Activated CD8-positive, alpha-beta memory T cell treated with anti-CD3 and anti-CD28 coated beads, Interleukin-2, amount 50 U/mL, for 1 hour (primary cell): Measurements from ENCODE around the gene TBX19.

Experiments used
- DNase-seq: peaks from one replicate; pipeline ENCODE4 v3.0.0-alpha.2; 2020; ENCODE audit errors: extremely low read depth

TBX19 gene

DNA sequence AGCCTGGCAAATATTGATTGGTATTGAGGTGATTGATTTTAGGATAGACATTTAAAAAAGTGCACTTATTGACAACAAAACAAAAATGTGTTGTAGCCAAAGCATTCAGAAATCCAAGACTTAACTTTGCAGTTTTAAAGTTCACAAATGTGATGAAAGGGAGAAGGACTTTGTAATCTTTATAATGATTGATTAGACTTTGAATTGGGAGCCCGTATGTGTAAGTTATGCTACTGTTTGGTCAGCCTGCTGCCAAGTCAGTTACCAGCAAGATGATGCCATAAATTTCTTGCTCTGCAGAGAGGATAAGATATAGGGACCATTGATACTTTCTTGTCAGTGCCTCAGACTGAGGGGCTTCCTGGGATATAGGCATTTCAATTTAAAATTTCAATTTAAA lies 39.5 kb downstream of the TBX19 start:
- DNase-seq, result no peak

DNA sequence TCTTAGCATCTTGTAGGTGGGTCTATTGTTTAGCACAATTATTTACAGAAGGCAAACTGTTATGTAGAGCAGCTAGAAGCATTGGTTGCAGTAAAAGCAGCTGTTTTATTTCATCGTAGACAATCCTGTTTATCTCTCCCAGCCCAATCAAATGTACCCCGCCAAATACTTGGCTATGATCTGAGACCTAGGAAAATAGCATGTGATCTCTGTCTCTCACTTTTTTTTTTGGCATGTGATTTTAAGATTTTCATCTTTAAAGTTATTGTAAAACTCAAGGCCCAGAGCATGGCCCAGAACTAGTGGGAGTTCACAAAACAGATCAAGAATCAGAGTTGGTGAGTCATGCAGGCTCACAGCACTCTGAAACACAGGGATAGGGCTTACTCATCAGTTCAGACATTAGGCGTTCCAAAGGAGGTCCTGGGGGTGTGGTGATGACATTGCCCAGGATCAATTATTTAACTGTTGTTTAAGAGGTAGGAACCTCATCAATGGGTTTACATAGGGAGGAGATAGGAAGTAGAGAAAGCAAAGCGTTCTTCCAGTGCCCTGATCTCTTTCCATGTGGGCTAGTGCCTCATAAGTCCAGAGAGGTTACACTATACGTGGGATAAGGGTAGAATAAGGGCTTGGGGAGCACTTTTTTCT lies 40.2 kb downstream of the TBX19 start:
- DNase-seq, result no peak

- no peak for DNase-seq
These were observed 41.3 kb downstream of the TBX19 start for GRCh38 chr1:168321945-168322344.

DNA sequence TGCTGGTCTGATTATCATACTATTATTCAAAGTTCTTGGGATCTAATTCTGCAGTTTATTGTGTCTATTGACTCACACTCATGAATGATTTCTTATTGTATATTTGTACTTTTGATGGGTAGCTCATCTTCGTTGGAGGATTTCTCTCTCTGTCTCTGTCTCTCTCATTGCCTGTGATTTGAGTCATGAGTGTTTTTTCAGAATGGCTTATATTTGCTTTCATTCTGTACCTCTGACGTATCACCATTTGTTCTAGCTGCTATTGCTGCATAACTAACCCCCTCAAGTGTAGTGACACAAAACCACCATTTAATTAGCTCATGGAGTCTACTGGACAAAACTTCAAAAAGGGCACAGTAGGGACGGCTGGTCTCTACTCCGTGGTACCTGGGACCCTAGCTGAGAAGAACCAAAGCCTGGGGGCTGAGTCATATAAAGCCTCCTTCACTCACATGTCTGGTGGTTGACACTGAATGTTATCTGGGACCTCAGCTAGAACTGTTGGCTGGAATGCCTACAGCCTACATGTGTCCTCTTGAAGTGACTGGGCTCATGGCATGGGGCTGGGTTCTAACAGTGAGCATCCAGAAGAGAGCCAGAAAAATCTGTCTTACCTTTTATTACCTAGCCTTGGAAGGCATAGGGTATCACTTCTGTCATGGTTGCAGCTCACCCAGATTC lies 44.2 kb downstream of the TBX19 start:
- no peak for DNase-seq

DNA sequence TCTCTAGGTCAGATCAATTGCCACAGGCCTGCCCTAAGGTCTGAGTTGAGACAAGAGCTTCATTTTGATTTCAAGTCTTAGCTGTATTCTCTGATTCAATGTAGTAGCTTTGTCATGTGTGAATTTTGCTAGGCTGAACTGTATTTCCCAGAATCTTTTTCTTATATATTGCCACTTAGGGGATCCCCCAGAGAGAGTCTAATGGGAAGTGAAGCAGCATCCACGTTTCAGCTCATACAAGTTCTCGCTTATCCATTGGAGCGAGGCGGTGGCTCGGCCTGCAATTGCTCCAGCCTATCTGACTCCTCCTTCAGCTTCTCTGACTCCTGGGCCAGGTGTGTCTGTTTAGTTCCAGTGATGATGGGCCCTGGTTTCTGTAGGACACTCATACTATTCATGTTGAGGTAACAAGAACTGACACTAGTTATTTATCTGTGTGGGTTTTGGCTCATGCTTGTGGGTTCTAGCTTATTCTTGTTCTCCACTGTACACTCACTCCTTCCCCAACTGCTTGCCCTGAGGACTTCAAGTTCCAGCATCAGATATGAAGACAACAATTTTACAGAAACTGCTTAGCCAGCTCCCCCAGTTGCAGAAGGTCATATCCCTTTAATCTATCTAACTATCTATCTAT lies 48.2 kb downstream of the TBX19 start:
- DNase-seq, result no peak

DNA sequence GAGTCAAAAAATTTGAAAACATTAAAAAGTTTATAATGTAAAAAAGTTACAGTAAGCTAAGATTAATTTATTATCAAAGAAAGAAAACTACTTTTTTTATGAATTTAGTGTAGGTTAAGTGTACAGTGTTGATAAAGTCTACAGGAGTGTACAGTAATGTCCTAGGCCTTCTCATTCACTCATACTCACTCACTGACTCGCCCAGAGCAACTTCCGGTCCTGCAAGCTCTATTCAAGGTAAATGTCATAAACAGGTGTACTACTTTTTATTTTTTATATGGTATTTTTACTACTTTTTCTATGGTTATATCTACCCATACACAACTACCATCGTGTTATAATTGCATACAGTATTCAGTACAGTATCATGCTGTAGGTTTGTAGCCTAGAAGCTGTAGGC lies 49.6 kb downstream of the TBX19 start:
- no peak for DNase-seq

GRCh38 chr1:168331569-168331968 lies 50.9 kb downstream of the TBX19 start:
- DNase-seq, result no peak

GRCh38 chr1:168333562-168334276 lies 53.0 kb downstream of the TBX19 start:
- no peak for DNase-seq

GRCh38 chr1:168335500-168335899 lies 54.8 kb downstream of the TBX19 start:
- no peak for DNase-seq

DNA sequence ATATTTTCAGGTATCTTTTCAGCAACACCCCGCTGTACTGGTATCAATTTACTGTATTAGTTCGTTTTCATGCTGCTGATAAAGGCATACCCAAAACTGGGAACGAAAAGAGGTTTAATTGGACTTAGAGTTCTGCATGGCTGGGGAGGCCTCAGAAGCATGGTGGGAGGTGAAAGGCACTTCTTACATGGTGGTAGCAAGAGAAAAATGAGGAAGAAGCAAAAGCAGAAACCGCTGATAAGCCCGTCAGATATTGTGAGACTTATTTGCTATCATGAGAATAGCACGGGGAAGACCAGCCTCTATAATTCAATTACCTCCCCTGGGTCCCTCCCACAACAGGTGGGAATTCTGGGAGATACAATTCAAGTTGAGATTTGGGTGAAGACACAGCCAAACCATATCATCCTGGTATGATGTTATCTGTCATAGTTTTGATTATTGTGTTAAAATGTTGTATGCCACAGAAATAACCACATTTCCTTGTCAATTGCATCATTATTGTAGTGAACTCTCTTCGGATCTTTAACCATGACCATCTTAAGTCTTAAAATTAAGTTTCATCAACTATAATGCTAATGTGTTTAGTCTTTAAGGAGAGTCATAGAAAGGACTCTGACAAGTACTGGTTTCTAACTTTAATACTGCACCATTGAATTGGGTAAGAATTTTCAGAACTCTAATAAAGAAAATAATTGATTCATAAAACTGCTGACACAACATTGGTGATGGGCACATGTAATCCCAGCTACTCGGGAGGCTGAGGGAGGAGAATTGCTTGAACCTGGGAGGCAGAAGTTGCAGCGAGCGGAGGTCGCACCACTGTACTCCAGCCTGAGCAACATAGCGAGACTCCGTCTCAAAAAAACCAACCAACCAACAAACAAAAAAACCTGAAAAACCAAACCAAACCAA lies 58.2 kb downstream of the TBX19 start:
- no peak for DNase-seq

DNA sequence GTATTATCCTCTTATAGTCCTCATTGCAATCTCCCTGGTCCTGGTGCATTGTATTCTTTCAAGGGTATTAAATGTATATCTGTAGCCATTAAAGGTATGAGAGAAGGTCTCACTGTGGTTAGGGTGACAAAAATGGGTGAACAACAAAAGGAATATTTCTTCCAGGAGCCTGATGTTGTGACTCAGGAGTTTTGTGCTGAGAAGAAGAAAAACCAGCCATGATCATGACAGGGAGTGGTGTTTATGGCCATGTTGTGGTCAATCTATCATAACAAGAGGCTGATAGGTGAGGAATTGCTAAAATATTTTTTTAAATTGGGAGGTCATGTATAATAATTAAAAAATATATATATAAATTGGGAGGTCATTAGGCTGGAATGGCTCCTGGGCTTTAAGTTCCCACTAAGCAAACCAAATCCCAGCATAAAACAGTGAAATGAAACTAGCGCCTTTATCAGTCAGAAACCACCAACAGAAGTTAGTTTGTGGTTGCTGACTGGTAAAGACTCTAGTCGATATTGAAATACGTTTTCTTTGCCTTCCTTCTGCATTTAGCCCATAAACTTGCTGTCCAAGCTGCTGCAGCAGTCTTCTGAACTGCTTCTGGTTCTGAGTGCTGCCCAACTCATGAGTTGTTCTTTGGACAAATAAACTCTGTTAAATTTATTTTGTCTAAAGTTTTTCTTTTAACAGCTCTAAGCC lies 60.3 kb downstream of the TBX19 start:
- no peak for DNase-seq

- DNase-seq, result no peak
These were observed 60.9 kb downstream of the TBX19 start for GRCh38 chr1:168341483-168341975.

GRCh38 chr1:168342572-168343280 lies 62.0 kb downstream of the TBX19 start:
- DNase-seq, result peak; percentile 79

GRCh38 chr1:168343566-168343965 lies 62.9 kb downstream of the TBX19 start:
- DNase-seq, result no peak

GRCh38 chr1:168344517-168344916 lies 63.8 kb downstream of the TBX19 start:
- no peak for DNase-seq

GRCh38 chr1:168345939-168346338 lies 65.3 kb downstream of the TBX19 start:
- DNase-seq, result no peak

GRCh38 chr1:168347630-168348029 lies 67.0 kb downstream of the TBX19 start:
- DNase-seq, result no peak

DNA sequence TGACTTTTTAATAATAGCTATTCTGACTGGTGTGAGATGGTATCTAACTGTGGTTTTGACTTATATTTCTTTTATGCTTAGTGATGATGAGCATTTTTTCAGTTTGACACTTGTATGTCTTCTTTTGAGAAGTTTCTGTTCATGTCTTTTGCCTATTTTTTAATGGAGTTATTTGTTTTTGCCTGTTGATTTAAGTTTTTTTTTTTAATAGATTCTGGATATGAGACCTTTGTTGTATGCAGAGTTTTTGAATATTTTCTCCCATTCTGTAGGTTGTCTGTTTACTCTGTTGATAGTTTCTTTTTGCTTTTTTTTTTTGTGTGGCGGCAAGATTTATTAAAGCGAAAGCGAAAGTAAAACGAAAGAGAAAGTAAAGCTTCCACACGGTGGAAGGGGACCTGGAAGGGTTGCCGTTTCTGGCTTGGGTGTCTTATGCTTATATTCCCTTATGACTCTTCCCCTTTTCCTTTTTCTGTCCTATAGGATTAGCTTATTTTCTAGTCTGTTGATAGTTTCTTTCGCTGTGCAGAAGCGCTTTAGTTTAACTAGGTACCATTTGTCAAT lies 67.6 kb downstream of the TBX19 start:
- DNase-seq, result no peak
